WTC11 (cell line): ENCODE measurements around the gene UBE2K. TPM values are rescaled to one million over a fixed set of nuclear protein-coding genes. Genes with fewer than 3 reads are reported as not detected.

Experiments
- ATAC-seq: fragments of 200-7000 bp; cut with Tn5 transposase; 2 replicates; pipeline ENCODE4 v1.10.0; 2021; ENCODE audit warnings: mild to moderate bottlenecking, moderate library complexity
- CTCF ChIA-PET: fragments of 300-600 bp; sonication (Branson Sonifier 250); formaldehyde crosslinking; loops from one replicate; lab custom pipeline; 2021; ENCODE audit warnings: antibody characterized with exemption; lab: Charles Lee
- POLR2A ChIA-PET: fragments of 350-600 bp; sonication (Branson Sonifier 250); formaldehyde crosslinking; loops from one replicate; lab custom pipeline; 2021; ENCODE audit warnings: antibody characterized with exemption; lab: Charles Lee
- DNase-seq: peaks from one replicate; pipeline ENCODE4 v3.0.0; 2021; ENCODE audit warnings: low spot score
- H3K27ac Mint-ChIP-seq: 2 replicates; pipeline ENCODE4 v1.8.0; 2021; ENCODE audit warnings: mixed read lengths
- H3K27me3 Mint-ChIP-seq: 2 replicates; pipeline ENCODE4 v1.8.0; 2021; ENCODE audit warnings: low read depth, mild to moderate bottlenecking, moderate library complexity, mixed read lengths
- H3K36me3 Mint-ChIP-seq: 2 replicates; pipeline ENCODE4 v1.8.0; 2021; ENCODE audit warnings: mixed read lengths
- H3K4me1 Mint-ChIP-seq: 2 replicates; pipeline ENCODE4 v1.8.0; 2022; ENCODE audit warnings: mixed read lengths
- H3K4me3 Mint-ChIP-seq: 2 replicates; pipeline ENCODE4 v1.8.0; 2021; ENCODE audit warnings: mild to moderate bottlenecking, moderate library complexity, mixed read lengths
- H3K9me3 Mint-ChIP-seq: 2 replicates; pipeline ENCODE4 v1.8.0; 2021; ENCODE audit warnings: mixed read lengths
- GRHL2 ChIP-seq: fragments of 250-450 bp; sonication (Bioruptor Pico); IDR thresholded peaks from 2 replicates; pipeline ENCODE4 v1.8.0; 2022; ENCODE audit warnings: mild to moderate bottlenecking, moderate library complexity; ENCODE audit not compliant: insufficient replicate concordance, severe bottlenecking
- JUN ChIP-seq: sonication (generic); formaldehyde crosslinking; IDR thresholded peaks from 2 replicates; pipeline ENCODE4 v1.8.0; 2023; ENCODE audit warnings: mild to moderate bottlenecking, missing genetic modification reagents
- KAT7 ChIP-seq: sonication (generic); formaldehyde crosslinking; IDR thresholded peaks from 2 replicates; pipeline ENCODE4 v1.8.1; 2023; ENCODE audit warnings: missing genetic modification reagents, mild to moderate bottlenecking, borderline replicate concordance
- NR3C1 ChIP-seq: sonication (generic); formaldehyde crosslinking; conservative IDR thresholded peaks from 2 replicates; pipeline ENCODE4 v1.8.1; 2023; ENCODE audit warnings: low read depth, mild to moderate bottlenecking, missing genetic modification reagents
- SMAD3 ChIP-seq: sonication (generic); formaldehyde crosslinking; IDR thresholded peaks from 2 replicates; pipeline ENCODE4 v1.8.0; 2022; ENCODE audit warnings: missing genetic modification reagents, mild to moderate bottlenecking, borderline replicate concordance
- SOX15 ChIP-seq: fragments of 250-450 bp; sonication (Bioruptor Pico); IDR thresholded peaks from 2 replicates; pipeline ENCODE4 v1.9.0; 2021; ENCODE audit warnings: mild to moderate bottlenecking
- TCF7 ChIP-seq: sonication (generic); formaldehyde crosslinking; IDR thresholded peaks from 2 replicates; pipeline ENCODE4 v1.8.0; 2022; ENCODE audit warnings: mild to moderate bottlenecking, low read depth, missing genetic modification reagents, moderate library complexity
- TEAD4 ChIP-seq: sonication (generic); formaldehyde crosslinking; IDR thresholded peaks from 2 replicates; pipeline ENCODE4 v1.8.0; 2022; ENCODE audit warnings: mild to moderate bottlenecking, missing genetic modification reagents
- ZBTB21 ChIP-seq: sonication (generic); formaldehyde crosslinking; IDR thresholded peaks from 2 replicates; pipeline ENCODE4 v1.8.1; 2023; ENCODE audit warnings: mild to moderate bottlenecking, missing genetic modification reagents, borderline replicate concordance
- total RNA-seq: library from RNA; stranded (reverse); gene quantifications from 3 replicates; pipeline ENCODE4 v1.2.3, GENCODE V29; 2021
- TF ChIP-seq, protein P1 (sequence below): fragments of 250-450 bp; sonication (Bioruptor Pico); IDR thresholded peaks from 2 replicates; pipeline ENCODE4 v1.9.0; 2021; ENCODE audit warnings: mild to moderate bottlenecking, borderline replicate concordance
- TF ChIP-seq, protein P2 (sequence below): sonication (generic); formaldehyde crosslinking; IDR thresholded peaks from 2 replicates; pipeline ENCODE4 v1.8.1; 2023; ENCODE audit warnings: mild to moderate bottlenecking, missing genetic modification reagents
- TF ChIP-seq, protein P3 (sequence below): sonication (generic); formaldehyde crosslinking; IDR thresholded peaks from 2 replicates; pipeline ENCODE4 v1.8.0; 2022; ENCODE audit warnings: mild to moderate bottlenecking, missing genetic modification reagents
- TF ChIP-seq, protein P4 (sequence below): sonication (generic); formaldehyde crosslinking; IDR thresholded peaks from 2 replicates; pipeline ENCODE4 v1.8.0; 2022; ENCODE audit warnings: mild to moderate bottlenecking, missing genetic modification reagents

The UBE2K gene
- total RNA-seq, 1 experiment from 2014 or later, result 135 TPM

DNA sequence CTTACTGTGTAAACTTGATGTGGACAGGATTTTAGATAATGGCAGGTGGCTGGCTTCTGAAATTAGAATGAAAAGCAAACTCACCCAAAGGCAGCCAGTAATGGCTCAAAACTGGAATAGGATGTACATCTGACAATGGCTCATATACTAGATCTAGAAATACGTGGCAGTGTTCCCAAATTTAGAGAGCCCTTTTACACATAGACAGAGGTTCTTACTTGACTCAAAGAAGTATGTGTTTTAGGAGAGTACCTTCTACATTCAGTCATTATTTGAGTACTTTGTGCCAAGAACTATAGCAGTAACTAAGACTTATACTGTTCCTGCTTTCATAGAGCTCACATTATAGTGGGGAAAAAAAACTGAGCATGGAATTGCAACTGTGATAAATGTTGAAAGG, 48.0 kb downstream of the UBE2K start:
- Mint-ChIP-seq H3K27me3 (no peaks in the 10 kb centered on the region), H3K36me3 (peaks cover 34% of the 10 kb centered on the region), H3K27ac (no peak overlapping the region), H3K9me3 (no peaks in the 10 kb centered on the region), H3K4me3 (no peak overlapping the region), H3K4me1 (no peaks in the 10 kb centered on the region)
- TF ChIP-seq, protein P1, sequence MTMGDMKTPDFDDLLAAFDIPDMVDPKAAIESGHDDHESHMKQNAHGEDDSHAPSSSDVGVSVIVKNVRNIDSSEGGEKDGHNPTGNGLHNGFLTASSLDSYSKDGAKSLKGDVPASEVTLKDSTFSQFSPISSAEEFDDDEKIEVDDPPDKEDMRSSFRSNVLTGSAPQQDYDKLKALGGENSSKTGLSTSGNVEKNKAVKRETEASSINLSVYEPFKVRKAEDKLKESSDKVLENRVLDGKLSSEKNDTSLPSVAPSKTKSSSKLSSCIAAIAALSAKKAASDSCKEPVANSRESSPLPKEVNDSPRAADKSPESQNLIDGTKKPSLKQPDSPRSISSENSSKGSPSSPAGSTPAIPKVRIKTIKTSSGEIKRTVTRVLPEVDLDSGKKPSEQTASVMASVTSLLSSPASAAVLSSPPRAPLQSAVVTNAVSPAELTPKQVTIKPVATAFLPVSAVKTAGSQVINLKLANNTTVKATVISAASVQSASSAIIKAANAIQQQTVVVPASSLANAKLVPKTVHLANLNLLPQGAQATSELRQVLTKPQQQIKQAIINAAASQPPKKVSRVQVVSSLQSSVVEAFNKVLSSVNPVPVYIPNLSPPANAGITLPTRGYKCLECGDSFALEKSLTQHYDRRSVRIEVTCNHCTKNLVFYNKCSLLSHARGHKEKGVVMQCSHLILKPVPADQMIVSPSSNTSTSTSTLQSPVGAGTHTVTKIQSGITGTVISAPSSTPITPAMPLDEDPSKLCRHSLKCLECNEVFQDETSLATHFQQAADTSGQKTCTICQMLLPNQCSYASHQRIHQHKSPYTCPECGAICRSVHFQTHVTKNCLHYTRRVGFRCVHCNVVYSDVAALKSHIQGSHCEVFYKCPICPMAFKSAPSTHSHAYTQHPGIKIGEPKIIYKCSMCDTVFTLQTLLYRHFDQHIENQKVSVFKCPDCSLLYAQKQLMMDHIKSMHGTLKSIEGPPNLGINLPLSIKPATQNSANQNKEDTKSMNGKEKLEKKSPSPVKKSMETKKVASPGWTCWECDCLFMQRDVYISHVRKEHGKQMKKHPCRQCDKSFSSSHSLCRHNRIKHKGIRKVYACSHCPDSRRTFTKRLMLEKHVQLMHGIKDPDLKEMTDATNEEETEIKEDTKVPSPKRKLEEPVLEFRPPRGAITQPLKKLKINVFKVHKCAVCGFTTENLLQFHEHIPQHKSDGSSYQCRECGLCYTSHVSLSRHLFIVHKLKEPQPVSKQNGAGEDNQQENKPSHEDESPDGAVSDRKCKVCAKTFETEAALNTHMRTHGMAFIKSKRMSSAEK (CRISPR knock-in tag), result no peak
- TF ChIP-seq, protein P2, sequence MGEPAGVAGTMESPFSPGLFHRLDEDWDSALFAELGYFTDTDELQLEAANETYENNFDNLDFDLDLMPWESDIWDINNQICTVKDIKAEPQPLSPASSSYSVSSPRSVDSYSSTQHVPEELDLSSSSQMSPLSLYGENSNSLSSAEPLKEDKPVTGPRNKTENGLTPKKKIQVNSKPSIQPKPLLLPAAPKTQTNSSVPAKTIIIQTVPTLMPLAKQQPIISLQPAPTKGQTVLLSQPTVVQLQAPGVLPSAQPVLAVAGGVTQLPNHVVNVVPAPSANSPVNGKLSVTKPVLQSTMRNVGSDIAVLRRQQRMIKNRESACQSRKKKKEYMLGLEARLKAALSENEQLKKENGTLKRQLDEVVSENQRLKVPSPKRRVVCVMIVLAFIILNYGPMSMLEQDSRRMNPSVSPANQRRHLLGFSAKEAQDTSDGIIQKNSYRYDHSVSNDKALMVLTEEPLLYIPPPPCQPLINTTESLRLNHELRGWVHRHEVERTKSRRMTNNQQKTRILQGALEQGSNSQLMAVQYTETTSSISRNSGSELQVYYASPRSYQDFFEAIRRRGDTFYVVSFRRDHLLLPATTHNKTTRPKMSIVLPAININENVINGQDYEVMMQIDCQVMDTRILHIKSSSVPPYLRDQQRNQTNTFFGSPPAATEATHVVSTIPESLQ (CRISPR knock-in tag), result no peak
- POLR2A ChIA-PET, result no interaction called here
- CTCF ChIA-PET, result no interaction called here
- ATAC-seq (no peak), DNase-seq (no peak)

DNA sequence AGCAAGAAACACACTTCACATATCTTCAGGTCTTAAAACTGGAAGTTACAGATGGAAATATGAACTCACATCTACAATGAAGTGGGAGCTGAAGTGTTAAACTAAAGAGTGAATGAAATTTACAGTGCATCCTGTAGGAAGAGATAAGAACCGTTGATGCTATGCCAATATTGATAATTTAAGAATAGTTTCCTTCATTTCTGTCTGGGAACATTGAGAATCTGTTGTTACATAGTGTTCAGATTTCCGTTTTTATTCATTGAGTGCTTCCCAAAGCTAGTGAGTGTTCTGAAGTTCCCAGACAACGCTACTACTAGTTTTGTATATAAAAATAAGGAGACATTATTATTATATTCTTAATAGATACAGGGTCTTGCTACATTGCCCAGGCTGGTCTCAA, 52.3 kb downstream of the UBE2K start:
- TF ChIP-seq SMAD3 (CRISPR knock-in tag) (no peak), GRHL2 (CRISPR knock-in tag) (no peak), SOX15 (no peak)
- TF ChIP-seq, all 79 proteins: peak for 0
- Mint-ChIP-seq H3K4me1 (peaks cover 16% of the 10 kb centered on the region), H3K36me3 (peaks cover 28% of the 10 kb centered on the region), H3K9me3 (no peaks in the 10 kb centered on the region), H3K27me3 (no peaks in the 10 kb centered on the region), H3K4me3 (no peak overlapping the region), H3K27ac (no peak overlapping the region)
- DNase-seq, result no peak
- ATAC-seq, result no peak
- ChIA-PET CTCF (no interaction called here), POLR2A (no interaction called here)

DNA sequence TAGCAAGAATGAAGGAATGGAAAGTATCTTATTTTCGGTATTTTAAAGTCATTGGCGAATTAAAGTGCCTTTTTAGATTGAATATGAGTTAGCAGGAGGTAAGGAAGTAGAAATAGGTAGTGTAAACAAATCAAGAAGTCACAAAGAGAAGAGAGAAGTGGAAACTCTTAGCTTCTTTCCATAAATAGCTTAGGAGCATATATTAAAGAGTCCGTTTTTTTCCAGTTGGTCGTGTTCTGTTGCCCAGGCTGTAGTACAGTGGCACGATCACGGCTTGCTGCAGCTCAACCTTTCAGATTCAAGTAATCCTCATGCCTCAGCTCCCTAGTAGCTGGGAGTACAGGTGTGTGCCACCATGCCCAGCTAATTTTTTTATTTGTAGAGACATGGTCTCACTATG, 56.4 kb downstream of the UBE2K start:
- Mint-ChIP-seq H3K4me3 (no peak overlapping the region), H3K4me1 (peaks cover 16% of the 10 kb centered on the region), H3K36me3 (peaks cover 34% of the 10 kb centered on the region), H3K27ac (peak overlapping the region; percentile 52), H3K9me3 (no peaks in the 10 kb centered on the region), H3K27me3 (no peaks in the 10 kb centered on the region)
- DNase-seq, result no peak
- TF ChIP-seq, protein P3, sequence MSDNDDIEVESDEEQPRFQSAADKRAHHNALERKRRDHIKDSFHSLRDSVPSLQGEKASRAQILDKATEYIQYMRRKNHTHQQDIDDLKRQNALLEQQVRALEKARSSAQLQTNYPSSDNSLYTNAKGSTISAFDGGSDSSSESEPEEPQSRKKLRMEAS (CRISPR knock-in tag), result no peak
- TF ChIP-seq NR3C1 (CRISPR knock-in tag), result no peak
- TF ChIP-seq TEAD4, result no peak
- TF ChIP-seq, protein P1 (CRISPR knock-in tag), result no peak
- no peak for TF ChIP-seq TCF7
- TF ChIP-seq KAT7, result no peak
- TF ChIP-seq ZBTB21 (CRISPR knock-in tag), result no peak
- TF ChIP-seq JUN (CRISPR knock-in tag), result no peak
- TF ChIP-seq, protein P4, sequence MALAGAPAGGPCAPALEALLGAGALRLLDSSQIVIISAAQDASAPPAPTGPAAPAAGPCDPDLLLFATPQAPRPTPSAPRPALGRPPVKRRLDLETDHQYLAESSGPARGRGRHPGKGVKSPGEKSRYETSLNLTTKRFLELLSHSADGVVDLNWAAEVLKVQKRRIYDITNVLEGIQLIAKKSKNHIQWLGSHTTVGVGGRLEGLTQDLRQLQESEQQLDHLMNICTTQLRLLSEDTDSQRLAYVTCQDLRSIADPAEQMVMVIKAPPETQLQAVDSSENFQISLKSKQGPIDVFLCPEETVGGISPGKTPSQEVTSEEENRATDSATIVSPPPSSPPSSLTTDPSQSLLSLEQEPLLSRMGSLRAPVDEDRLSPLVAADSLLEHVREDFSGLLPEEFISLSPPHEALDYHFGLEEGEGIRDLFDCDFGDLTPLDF (CRISPR knock-in tag), result no peak
- no peak for ATAC-seq
- POLR2A ChIA-PET, result no interaction called here
- CTCF ChIA-PET, result no interaction called here
